Stomach (tissue), 9 donors: Measurements from ENCODE around the gene STXBP6. TPM values are rescaled to one million over a fixed set of nuclear protein-coding genes. Genes with fewer than 3 reads are reported as not detected.
A peak's percentile ranks its signal among the peaks of the same experiment; 100 is the strongest.

Source experiments
- DNase-seq, 2 donors: peaks; one replicate each; pipeline versions ENCODE4 v3.0.0 to v3.0.0-alpha.2; 2013 to 2019
- H3K27ac ChIP-seq, 5 donors: fragments of 200-600 bp in 4 of 5; sonication (generic) in 4 of 5; one replicate each; pipeline ENCODE4 v1.5.1; 2013 to 2019; ENCODE audit warnings: mild to moderate bottlenecking in 1 of 5, moderate library complexity in 1 of 5
- H3K27me3 ChIP-seq, 3 donors: fragments of 200-600 bp; sonication (generic); one replicate each; pipeline ENCODE4 v1.5.1; 2017 to 2019; ENCODE audit warnings: mixed run types in 1 of 3
- H3K36me3 ChIP-seq, 4 donors: fragments of 200-600 bp; sonication (generic); 1 replicate in 3 of 4; 2 replicates in 1 of 4; pipeline ENCODE4 v1.5.1; 2016 to 2019
- H3K4me1 ChIP-seq, 4 donors: fragments of 200-600 bp; sonication (generic); one replicate each; pipeline ENCODE4 v1.5.1; 2016 to 2019
- H3K4me3 ChIP-seq, 4 donors: fragments of 200-600 bp; sonication (generic) in 3 of 4; one replicate each; pipeline ENCODE4 v1.5.1; 2016 to 2019; ENCODE audit warnings: mild to moderate bottlenecking in 1 of 4
- H3K9me3 ChIP-seq, 4 donors: fragments of 200-600 bp; sonication (generic); one replicate each; pipeline ENCODE4 v1.5.1; 2016 to 2019
- CTCF ChIP-seq, 7 experiments: fragments of 450-650 bp in 4 of 7; fragments of 200-600 bp in 3 of 7; sonication (generic) in 3 of 7; IDR thresholded peaks; one replicate each; pipeline ENCODE4 v1.5.1; 2016 to 2019; ENCODE audit warnings: antibody characterized with exemption in 7 of 7, control low read depth in 2 of 7, mild to moderate bottlenecking in 1 of 7
- EP300 ChIP-seq: sonication (generic); formaldehyde crosslinking; IDR thresholded peaks from one replicate; pipeline ENCODE4 v1.6.1; 2017; ENCODE audit warnings: antibody characterized with exemption
- POLR2A ChIP-seq, 4 donors: fragments of 450-650 bp; IDR thresholded peaks; one replicate each; pipeline ENCODE4 v1.6.1; 2016; ENCODE audit warnings: antibody characterized with exemption in 4 of 4, control low read depth in 2 of 4, mild to moderate bottlenecking in 1 of 4, moderate library complexity in 1 of 4
- POLR2AphosphoS5 ChIP-seq, 3 donors: sonication (generic); formaldehyde crosslinking; IDR thresholded peaks; one replicate each; pipeline ENCODE4 v1.6.1; 2016; ENCODE audit warnings: antibody characterized with exemption in 3 of 3
- WGBS, 5 donors: extraction: QIAGEN DNeasy Blood & Tissue Kit in 3 of 5; methylation state at CpG; one replicate each; pipeline versions ENCODE4 v1.1.5 to v1.1.7; 2013 to 2018; 5-methylcytosine and 5-hydroxymethylcytosine counted together
- intact Hi-C: fragments of 100-400 bp; cut with DNase I; formaldehyde crosslinking; loops from one replicate; pipeline ENCODE4 v1.15.1; 2023; ENCODE audit warnings: low total_unique reads
- polyA plus RNA-seq, 3 donors: library from polyadenylated mRNA; stranded (reverse); fragments of 200-250 nt; gene quantifications; one replicate each; pipeline ENCODE4 v1.2.3, GENCODE V29; 2013
- total RNA-seq, 5 donors: library from RNA; depleted of rRNA; stranded (reverse); fragments of >200 nt; gene quantifications; one replicate each; pipeline versions ENCODE4 v1.1.0 to v1.2.3, GENCODE V29; 2014 to 2016
- donor health status: healthy with polysubstance abuse.
- donor health status: Bipolar disorder and iron deficiency.
- donor health status: healthy.

STXBP6 gene
- total and polyA plus RNA-seq, 8 donors = 7.4 to 37.1 (median 15.2) TPM

GRCh38 chr14:25015761-25016160 is 34.2 kb downstream of the STXBP6 start:
- 93 to 100% (median 96%) methylated on average over 1 of the region's 1 CpG for WGBS, 5 donors
- H3K9me3 ChIP-seq = no peaks in the 10 kb centered on the region
- H3K27me3 ChIP-seq = no peaks in the 10 kb centered on the region
- H3K4me1 ChIP-seq = peaks cover 0 to 11% (median 5%) of the 10 kb centered on the region in 4 donors
- TF ChIP-seq CTCF (IDR thresholded peaks at IDR 0.05) = no peak
- no peak for TF ChIP-seq EP300
- TF ChIP-seq POLR2A (IDR thresholded peaks at IDR 0.05) = no peak
- TF ChIP-seq POLR2AphosphoS5 (IDR thresholded peaks at IDR 0.05) = no peak
- no peak overlapping the region for H3K4me3 ChIP-seq
- DNase-seq = no peak
- no peaks in the 10 kb centered on the region for H3K36me3 ChIP-seq
- H3K27ac ChIP-seq = no peak overlapping the region
- intact Hi-C loops = no loop called here

DNA sequence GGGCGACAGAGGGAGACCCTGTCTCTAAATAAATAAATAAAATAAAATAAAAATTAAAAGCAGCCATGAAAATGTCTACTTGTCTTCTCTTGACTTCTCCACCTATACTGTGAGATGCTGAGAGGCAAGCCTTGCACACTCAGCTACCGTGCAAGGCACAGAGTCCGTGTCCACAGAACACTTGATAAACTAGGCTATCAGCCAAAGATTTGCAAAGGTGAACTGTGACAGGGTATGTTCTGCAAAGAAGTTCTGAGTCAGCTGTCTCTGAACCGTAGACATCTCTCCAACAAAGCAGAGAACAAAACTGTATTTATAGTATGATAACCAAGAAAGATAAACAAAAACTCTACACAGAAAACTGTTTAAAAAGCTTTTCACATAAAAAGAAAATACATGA is 35.5 kb downstream of the STXBP6 start:
- intact Hi-C loops = no loop called here
- Histone ChIP-seq H3K9me3 (no peaks in the 10 kb centered on the region), H3K4me1 (peaks cover 0 to 21% (median 12%) of the 10 kb centered on the region in 4 donors), H3K36me3 (no peaks in the 10 kb centered on the region), H3K4me3 (no peak overlapping the region), H3K27ac (no peak overlapping the region), H3K27me3 (no peaks in the 10 kb centered on the region)
- WGBS, 5 donors = 25 to 47% (median 38%) methylated on average over 4 of the region's 4 CpGs
- peak in 1 of 2 donors; percentile 48 for DNase-seq
- no peak for TF ChIP-seq EP300
- no peak for TF ChIP-seq POLR2A (IDR thresholded peaks at IDR 0.05)
- TF ChIP-seq CTCF (IDR thresholded peaks at IDR 0.05) = no peak
- TF ChIP-seq POLR2AphosphoS5 (IDR thresholded peaks at IDR 0.05) = no peak

GRCh38 chr14:25011095-25011494 is 38.9 kb downstream of the STXBP6 start:
- Histone ChIP-seq H3K9me3 (no peaks in the 10 kb centered on the region), H3K27ac (no peak overlapping the region), H3K4me1 (peaks cover 0 to 43% (median 22%) of the 10 kb centered on the region in 4 donors), H3K36me3 (no peaks in the 10 kb centered on the region), H3K27me3 (no peaks in the 10 kb centered on the region), H3K4me3 (no peak overlapping the region)
- 67 to 85% (median 76%) methylated on average over 1 of the region's 1 CpG for WGBS, 5 donors
- no peak for DNase-seq
- intact Hi-C loops = no loop called here
- TF ChIP-seq EP300 (no peak), CTCF (IDR thresholded peaks at IDR 0.05) (no peak), POLR2A (IDR thresholded peaks at IDR 0.05) (no peak), POLR2AphosphoS5 (IDR thresholded peaks at IDR 0.05) (no peak)

DNA sequence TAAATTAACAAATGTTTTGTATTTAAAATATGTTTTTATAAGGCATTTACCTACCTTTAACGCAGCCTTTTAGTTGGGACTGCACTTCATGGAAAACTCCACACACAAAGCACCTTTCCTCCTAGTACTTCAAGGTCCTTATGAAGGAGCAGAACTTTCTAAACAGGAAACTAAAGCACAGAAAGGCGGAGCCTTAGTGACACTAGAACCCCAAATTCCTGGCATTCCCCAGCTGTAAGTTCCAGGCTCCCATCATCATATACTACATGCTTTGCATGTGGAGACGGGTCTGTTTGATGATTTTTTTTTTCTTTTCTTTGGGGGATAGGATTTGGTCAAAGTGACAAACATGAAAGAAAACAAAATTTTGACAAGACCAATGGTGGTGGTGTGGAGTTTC is 39.5 kb downstream of the STXBP6 start:
- H3K9me3 ChIP-seq = no peaks in the 10 kb centered on the region
- no peak overlapping the region for H3K4me3 ChIP-seq
- H3K27me3 ChIP-seq = no peaks in the 10 kb centered on the region
- no peak overlapping the region for H3K27ac ChIP-seq
- H3K4me1 ChIP-seq = peaks cover 0 to 43% (median 22%) of the 10 kb centered on the region in 4 donors
- no peaks in the 10 kb centered on the region for H3K36me3 ChIP-seq
- no peak for DNase-seq
- WGBS, 5 donors = 90 to 94% (median 92%) methylated on average over 3 of the region's 3 CpGs
- no peak for TF ChIP-seq CTCF (IDR thresholded peaks at IDR 0.05)
- intact Hi-C loops = no loop called here
